ENCODE measurements around the gene SOCS6. TPM values are rescaled to one million over a fixed set of nuclear protein-coding genes. Genes with fewer than 3 reads are reported as not detected.

SOCS6 gene
- total RNA-seq, 4 donors from 2014 or later, result 16.3 to 26.5 (median 18.5) TPM

DNA sequence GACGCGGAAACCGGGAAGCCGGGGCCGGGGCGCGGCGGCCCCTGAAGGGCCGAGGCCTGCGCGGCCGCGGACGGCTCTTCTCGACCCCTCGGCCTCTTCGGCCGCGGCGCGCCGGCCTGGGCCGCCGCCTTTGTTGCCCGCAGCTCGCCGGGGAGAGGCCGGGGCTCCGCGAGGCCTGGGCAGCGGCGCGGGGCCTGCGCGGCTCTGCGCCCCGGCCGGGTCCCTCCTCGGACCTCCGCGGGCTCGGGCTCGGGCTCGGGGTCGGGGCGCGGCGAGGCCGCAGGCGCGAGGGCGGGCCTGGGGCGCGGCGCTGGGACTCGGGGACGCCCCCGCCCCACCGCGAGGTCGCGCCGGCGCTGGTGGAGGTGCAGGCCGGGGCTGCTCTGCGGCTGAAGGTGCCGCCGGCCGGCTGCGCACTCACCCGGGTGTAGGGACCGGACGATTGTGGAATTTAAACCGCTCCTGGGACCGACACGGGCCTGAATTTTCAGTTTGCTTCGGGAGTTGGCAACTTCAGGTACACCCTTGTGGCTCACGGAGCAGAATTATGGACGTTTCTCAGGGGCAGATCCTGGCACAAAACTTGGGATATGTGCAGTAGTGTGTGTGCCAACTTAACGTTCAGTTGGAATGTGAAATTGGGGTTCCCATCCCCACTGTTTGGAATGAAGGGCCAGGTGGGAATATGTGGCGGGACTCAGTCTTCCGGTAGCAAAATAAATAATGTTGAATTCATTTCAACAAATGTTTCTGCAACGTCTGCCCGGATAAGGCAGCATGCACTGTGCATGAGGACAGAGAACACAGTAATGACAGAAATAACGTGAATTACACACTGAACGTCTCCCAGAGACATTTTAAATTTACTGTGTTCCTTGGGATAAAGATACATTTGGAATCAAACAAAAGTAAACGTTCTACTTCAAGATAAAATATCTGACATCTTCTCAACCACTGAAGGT lies 787 bp downstream of the SOCS6 start:
- no peaks in the 10 kb centered on the region for H3K9me3 ChIP-seq
- no peak for TF ChIP-seq POLR2AphosphoS5 (IDR thresholded peaks at IDR 0.05)
- TF ChIP-seq EP300 (IDR thresholded peaks at IDR 0.05), result no peak
- TF ChIP-seq, protein P1, sequence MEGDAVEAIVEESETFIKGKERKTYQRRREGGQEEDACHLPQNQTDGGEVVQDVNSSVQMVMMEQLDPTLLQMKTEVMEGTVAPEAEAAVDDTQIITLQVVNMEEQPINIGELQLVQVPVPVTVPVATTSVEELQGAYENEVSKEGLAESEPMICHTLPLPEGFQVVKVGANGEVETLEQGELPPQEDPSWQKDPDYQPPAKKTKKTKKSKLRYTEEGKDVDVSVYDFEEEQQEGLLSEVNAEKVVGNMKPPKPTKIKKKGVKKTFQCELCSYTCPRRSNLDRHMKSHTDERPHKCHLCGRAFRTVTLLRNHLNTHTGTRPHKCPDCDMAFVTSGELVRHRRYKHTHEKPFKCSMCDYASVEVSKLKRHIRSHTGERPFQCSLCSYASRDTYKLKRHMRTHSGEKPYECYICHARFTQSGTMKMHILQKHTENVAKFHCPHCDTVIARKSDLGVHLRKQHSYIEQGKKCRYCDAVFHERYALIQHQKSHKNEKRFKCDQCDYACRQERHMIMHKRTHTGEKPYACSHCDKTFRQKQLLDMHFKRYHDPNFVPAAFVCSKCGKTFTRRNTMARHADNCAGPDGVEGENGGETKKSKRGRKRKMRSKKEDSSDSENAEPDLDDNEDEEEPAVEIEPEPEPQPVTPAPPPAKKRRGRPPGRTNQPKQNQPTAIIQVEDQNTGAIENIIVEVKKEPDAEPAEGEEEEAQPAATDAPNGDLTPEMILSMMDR (IDR thresholded peaks at IDR 0.05), result no peak
- TF ChIP-seq POLR2A (IDR thresholded peaks at IDR 0.05), result peak in 1 of 2 donors; percentile 13
- peaks cover 44% of the 10 kb centered on the region for H3K4me1 ChIP-seq
- no peaks in the 10 kb centered on the region for H3K27me3 ChIP-seq
- DNase-seq (ENCODE audit: low spot score in 2 of 2), result no peak
- H3K36me3 ChIP-seq, result no peaks in the 10 kb centered on the region
- H3K4me3 ChIP-seq, result peak overlapping the region; percentile 90
- peak overlapping the region; percentile 96 for H3K27ac ChIP-seq
- 1% methylated on average over 22 of the region's 87 CpGs for WGBS

DNA sequence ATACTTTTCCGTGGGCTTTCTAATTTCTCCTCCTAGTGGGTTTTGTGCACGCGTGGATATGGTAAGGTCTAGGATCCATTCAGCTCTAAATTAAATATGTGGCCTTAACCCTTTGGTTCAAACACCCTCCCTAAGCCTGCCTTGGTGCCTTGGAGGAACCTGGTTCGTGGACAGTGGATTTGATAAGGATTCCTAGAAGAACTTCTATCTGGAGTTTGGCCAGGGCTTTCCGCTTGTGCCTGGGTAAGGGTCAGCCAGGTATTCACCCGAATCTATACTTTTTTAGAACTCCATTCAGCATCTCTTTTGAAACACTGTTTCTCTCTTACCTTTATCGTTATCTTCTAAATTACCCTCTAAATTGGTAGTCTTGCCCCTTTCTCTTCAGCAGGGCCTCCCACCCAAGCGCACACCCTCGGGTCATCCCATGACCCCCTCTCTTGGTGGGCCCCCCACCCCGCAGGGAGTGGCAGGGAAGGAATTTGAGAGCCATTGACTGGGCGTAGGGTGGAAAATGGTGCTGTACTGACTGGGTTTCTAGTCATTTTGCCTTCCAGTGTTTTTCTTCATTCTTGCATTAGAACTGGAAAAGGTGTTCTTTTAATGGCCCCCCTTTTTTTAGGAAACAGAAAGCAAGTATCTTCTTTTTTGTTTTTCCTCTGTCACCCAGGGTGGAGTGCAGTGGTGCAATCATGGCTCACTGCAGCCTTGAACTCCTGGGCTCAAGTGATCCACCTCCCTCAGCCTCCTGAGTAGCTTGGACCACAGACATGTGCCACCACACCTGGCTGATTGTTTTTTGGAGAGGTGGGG lies 1.8 kb downstream of the SOCS6 start:
- Histone ChIP-seq H3K4me1 (peaks cover 54% of the 10 kb centered on the region), H3K27me3 (no peaks in the 10 kb centered on the region), H3K27ac (peak overlapping the region; percentile 96), H3K9me3 (no peaks in the 10 kb centered on the region), H3K4me3 (peak overlapping the region; percentile 90), H3K36me3 (no peaks in the 10 kb centered on the region)
- 55% methylated on average over 11 of the region's 11 CpGs for WGBS
- DNase-seq (ENCODE audit: low spot score in 2 of 2), result no peak
- TF ChIP-seq, protein P1 (IDR thresholded peaks at IDR 0.05), result no peak
- TF ChIP-seq EP300 (IDR thresholded peaks at IDR 0.05), result no peak

GRCh38 chr18:70291295-70291574 lies 2.4 kb downstream of the SOCS6 start:
- peak overlapping the region; percentile 90 for H3K4me3 ChIP-seq
- H3K4me1 ChIP-seq, result peaks cover 57% of the 10 kb centered on the region
- WGBS, result 80% methylated on average over 2 of the region's 2 CpGs
- DNase-seq (ENCODE audit: low spot score in 2 of 2), result no peak
- TF ChIP-seq, protein P1 (IDR thresholded peaks at IDR 0.05), result no peak
- TF ChIP-seq POLR2A (IDR thresholded peaks at IDR 0.05), result no peak
- TF ChIP-seq POLR2AphosphoS5 (IDR thresholded peaks at IDR 0.05), result no peak
- no peak for TF ChIP-seq EP300 (IDR thresholded peaks at IDR 0.05)
- no peaks in the 10 kb centered on the region for H3K36me3 ChIP-seq
- no peaks in the 10 kb centered on the region for H3K9me3 ChIP-seq
- H3K27me3 ChIP-seq, result no peaks in the 10 kb centered on the region
- H3K27ac ChIP-seq, result no peak overlapping the region

GRCh38 chr18:70292628-70293027 lies 3.8 kb downstream of the SOCS6 start:
- no peaks in the 10 kb centered on the region for H3K27me3 ChIP-seq
- H3K9me3 ChIP-seq, result no peaks in the 10 kb centered on the region
- peaks cover 68% of the 10 kb centered on the region for H3K4me1 ChIP-seq
- no peak overlapping the region for H3K4me3 ChIP-seq
- H3K27ac ChIP-seq, result no peak overlapping the region
- 92% methylated on average over 5 of the region's 5 CpGs for WGBS
- DNase-seq (ENCODE audit: low spot score in 2 of 2), result no peak
- TF ChIP-seq POLR2AphosphoS5 (IDR thresholded peaks at IDR 0.05) (no peak), EP300 (IDR thresholded peaks at IDR 0.05) (no peak), POLR2A (IDR thresholded peaks at IDR 0.05) (no peak)
- TF ChIP-seq, protein P1 (IDR thresholded peaks at IDR 0.05), result no peak
- no peaks in the 10 kb centered on the region for H3K36me3 ChIP-seq

GRCh38 chr18:70293166-70293565 lies 4.3 kb downstream of the SOCS6 start:
- no peak for DNase-seq (ENCODE audit: low spot score in 2 of 2)
- no peaks in the 10 kb centered on the region for H3K9me3 ChIP-seq
- WGBS, result 74% methylated on average over 3 of the region's 3 CpGs
- peaks cover 66% of the 10 kb centered on the region for H3K4me1 ChIP-seq
- no peak for TF ChIP-seq EP300 (IDR thresholded peaks at IDR 0.05)
- TF ChIP-seq POLR2A (IDR thresholded peaks at IDR 0.05), result no peak
- TF ChIP-seq, protein P1 (IDR thresholded peaks at IDR 0.05), result no peak
- TF ChIP-seq POLR2AphosphoS5 (IDR thresholded peaks at IDR 0.05), result no peak
- no peak overlapping the region for H3K4me3 ChIP-seq
- H3K36me3 ChIP-seq, result no peaks in the 10 kb centered on the region
- no peaks in the 10 kb centered on the region for H3K27me3 ChIP-seq
- no peak overlapping the region for H3K27ac ChIP-seq
